GM12875 (cell line): ENCODE measurements around the gene GPR25.
A peak's percentile ranks its signal among the peaks of the same experiment; 100 is the strongest.

Source experiments
- H3K4me3 ChIP-seq: one replicate; pipeline ENCODE4 v1.5.1; 2011; ENCODE audit warnings: low read depth, low read length, control low read depth
- TF ChIP-seq, protein P1 (sequence below): IDR thresholded peaks from 2 replicates; pipeline ENCODE4 v1.5.1; 2011; ENCODE audit warnings: low read depth, mild to moderate bottlenecking, control low read depth, inconsistent platforms, low read length, moderate library complexity, borderline replicate concordance; ENCODE audit not compliant: insufficient read depth

GPR25 gene

DNA sequence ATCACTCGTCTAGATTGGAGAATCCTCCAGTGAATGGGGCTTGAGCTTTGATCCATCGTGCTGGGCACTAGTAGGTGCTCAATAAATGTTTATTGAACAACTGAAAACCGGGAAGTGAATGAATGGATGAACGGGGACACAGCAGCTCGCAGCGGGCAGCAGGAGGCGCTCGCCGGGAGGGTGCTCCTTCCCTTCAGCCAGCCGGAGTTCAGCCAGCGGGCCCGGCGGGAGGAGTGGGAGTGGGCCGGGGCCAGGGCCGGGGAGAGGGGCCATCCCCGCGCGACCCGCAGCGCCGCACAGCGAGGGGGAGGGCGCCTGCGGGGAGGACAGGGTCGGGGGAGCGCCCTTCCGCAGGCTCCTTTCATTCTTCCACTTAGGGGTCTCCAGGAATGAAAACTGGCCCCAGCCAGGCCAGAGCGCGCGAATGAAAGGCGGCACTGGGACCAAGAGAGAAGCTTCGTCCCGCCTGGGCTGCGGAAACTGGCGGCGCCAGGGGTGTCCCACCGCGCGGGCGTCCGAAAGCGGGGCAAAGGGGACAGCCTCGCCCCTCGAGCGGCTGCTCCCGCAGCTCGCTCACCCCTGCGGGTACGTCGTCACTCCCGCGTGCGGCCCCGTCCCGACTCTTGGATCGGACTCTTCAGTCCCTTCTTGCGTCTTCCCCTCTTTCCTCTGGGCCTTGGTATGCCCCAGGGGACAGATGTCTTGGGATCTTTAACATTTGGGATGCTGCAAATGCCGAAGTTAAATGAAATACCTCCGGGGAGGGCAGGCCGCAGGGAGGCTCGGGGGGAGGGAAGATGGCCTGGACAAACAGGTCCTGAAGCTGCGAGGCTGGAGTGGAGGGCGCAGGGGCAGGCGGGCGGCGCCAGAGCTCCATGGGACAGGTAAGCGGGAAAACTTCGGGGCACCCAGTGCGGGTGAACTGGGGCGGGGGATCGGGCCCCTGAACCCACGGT, 18.3 kb downstream of the GPR25 start:
- TF ChIP-seq, protein P1, sequence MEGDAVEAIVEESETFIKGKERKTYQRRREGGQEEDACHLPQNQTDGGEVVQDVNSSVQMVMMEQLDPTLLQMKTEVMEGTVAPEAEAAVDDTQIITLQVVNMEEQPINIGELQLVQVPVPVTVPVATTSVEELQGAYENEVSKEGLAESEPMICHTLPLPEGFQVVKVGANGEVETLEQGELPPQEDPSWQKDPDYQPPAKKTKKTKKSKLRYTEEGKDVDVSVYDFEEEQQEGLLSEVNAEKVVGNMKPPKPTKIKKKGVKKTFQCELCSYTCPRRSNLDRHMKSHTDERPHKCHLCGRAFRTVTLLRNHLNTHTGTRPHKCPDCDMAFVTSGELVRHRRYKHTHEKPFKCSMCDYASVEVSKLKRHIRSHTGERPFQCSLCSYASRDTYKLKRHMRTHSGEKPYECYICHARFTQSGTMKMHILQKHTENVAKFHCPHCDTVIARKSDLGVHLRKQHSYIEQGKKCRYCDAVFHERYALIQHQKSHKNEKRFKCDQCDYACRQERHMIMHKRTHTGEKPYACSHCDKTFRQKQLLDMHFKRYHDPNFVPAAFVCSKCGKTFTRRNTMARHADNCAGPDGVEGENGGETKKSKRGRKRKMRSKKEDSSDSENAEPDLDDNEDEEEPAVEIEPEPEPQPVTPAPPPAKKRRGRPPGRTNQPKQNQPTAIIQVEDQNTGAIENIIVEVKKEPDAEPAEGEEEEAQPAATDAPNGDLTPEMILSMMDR: peak; percentile 75
- peak overlapping the region; percentile 93 for H3K4me3 ChIP-seq

DNA sequence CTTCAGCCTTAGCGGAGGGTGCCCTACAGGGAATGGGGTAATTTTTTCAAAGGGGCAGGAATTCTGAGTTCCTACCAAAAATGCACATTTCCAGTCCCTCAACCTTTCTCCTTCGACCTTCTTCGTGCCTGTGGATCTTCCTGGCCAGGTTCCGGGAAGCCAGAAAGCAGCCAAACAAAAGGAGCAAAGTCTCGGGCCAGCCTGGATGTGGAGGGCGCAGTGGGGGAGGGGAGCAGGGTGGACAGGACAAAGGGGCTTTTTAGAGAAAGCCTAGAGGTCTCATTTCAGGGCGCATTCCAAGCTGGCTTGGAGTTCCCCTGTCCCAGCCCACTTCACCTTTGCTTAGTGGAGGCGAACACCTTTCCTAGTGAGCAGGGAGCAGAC, 19.0 kb downstream of the GPR25 start:
- TF ChIP-seq, protein P1: no peak
- peak overlapping the region; percentile 93 for H3K4me3 ChIP-seq

DNA sequence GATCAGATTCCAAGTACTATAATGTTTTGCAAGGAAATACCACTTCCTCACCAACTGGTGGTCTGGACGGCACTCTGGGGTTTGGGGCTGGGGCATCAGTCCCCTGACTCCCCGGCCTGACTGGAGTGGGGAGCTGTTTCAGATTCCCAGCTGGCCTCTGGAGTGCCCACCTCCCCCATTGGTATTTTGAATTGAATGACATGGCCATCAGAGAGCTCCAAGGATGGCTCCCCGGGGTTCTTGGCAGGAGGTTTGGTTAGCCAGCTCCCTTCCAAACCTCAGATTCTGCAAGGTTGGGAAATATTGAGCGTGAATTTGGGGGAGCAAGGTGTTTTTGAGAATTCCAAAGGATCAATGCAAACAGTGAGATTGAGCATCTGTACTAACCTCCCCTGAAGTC, 19.8 kb downstream of the GPR25 start:
- H3K4me3 ChIP-seq: peak overlapping the region; percentile 93
- TF ChIP-seq, protein P1: no peak

DNA sequence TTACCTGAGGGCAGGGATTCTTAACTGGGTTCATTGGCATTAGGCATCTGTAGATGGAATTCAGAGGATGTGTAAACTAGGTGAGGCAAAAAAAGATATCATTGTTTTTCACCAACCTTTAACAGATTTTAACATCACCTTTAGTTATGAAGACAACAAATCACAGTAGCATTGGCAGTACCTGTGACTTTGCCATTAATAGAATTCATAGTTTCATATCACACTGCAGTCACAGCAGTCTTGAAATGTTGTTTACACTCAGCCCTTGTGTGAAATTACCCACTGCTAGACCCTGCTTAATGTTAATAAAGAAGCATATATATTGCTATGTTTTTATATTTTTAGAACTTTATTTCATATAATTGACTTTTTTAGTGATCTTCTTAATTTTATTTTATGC, 20.2 kb downstream of the GPR25 start:
- TF ChIP-seq, protein P1: no peak
- H3K4me3 ChIP-seq: peak overlapping the region; percentile 93

DNA sequence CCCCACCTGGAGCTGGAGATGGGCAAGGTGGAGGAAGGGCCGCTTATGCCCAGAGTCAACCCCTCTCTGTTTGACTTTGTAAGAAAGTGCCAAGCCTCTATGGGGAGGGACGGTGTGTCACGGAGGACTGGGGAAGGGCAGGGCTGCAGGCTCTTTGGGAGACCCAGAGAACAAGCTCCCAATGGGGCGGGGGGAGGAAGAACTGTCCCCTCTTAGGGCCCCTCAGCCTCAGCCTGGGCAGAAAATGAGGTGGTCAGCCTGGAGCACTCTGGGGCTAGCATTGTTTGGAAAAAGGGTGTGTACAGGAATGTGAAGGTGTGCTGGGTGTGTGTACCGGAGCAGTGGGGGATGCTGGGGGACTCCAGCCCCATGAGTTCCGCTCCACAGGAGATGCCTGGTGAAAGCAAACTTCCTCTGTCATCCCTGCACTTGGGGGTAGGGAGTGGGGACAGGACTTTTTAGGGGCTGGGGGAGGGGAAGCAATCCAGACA, 20.7 kb downstream of the GPR25 start:
- TF ChIP-seq, protein P1: no peak
- H3K4me3 ChIP-seq: no peak overlapping the region

DNA sequence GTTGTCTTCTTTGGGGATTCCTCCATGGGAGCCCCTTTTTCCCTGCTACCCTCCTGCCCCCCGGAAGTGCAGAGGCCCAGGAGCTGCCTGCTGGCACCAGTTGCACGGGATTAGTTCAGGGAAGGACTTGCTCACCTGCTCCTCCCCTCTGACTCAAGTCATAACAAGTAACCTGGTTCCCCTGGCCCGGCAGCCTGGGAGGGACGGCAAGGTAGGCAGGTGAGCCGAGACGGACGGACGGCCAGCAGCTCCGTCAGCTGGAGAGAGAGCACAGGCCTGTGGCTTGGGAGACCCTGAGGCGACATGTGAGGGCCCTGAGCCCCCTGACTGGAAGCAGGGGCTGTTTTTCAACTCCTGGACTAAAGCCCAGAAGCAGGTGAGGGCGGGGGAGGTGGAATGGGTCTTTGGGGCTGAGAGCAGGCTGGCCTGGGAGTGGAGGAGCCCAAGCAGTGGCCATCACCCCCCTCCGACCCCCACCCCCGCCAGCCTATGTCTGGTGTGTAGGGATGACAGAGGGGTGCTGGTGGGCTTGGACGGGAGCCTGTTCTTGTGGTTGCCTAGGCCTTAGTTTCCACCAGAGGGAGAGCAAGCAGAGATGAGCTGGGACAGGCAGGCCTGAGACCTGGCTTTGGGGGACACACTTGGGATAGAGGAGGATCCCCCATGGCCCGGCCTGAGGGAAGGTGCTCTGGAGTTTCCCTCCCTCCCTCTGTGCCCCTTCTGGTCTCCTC, 22.1 kb downstream of the GPR25 start, which contains the start of gene INAVA:
TSS of gene INAVA (plus strand) at position 189 of the 731 bp plus-strand sequence. CDS start 3,501 bp downstream, outside the sequence.
- TF ChIP-seq, protein P1: 0 out of 2 replicates have a peak, but pooled peaks have one; percentile 3
- H3K4me3 ChIP-seq: no peak within 1 kb of the TSS
